ENCODE measurements around the gene ST6GALNAC5.

ST6GALNAC5 gene

DNA sequence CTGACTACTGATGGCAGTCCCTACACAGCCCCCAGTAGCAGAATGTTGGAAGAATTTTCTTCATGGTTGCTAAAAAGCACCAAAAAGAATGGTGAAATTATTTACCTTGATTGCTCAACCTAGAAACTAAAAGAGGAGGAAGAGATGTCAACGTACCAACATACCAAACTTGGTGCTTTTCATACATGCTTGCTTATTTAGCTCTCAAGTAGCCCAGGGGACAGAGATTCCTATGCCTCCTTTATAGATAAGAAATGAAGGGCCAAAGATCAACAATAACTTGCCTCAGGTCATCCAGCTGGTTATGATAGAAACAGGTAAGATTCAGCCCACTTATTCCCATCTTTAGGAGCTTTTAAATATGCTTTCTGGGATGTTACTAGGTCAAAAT is 181.3 kb downstream of the ST6GALNAC5 start:
- TF ChIP-seq POLR2A (IDR thresholded peaks at IDR 0.05; ENCODE audit: extremely low read depth, insufficient read length) (no peak), MYC (IDR thresholded peaks at IDR 0.05; ENCODE audit: low read depth, low read length) (no peak)
- TF ChIP-seq, protein P1, sequence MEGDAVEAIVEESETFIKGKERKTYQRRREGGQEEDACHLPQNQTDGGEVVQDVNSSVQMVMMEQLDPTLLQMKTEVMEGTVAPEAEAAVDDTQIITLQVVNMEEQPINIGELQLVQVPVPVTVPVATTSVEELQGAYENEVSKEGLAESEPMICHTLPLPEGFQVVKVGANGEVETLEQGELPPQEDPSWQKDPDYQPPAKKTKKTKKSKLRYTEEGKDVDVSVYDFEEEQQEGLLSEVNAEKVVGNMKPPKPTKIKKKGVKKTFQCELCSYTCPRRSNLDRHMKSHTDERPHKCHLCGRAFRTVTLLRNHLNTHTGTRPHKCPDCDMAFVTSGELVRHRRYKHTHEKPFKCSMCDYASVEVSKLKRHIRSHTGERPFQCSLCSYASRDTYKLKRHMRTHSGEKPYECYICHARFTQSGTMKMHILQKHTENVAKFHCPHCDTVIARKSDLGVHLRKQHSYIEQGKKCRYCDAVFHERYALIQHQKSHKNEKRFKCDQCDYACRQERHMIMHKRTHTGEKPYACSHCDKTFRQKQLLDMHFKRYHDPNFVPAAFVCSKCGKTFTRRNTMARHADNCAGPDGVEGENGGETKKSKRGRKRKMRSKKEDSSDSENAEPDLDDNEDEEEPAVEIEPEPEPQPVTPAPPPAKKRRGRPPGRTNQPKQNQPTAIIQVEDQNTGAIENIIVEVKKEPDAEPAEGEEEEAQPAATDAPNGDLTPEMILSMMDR (IDR thresholded peaks at IDR 0.05; ENCODE audit: low read depth, low read length) = no peak
- TF ChIP-seq, protein P2, sequence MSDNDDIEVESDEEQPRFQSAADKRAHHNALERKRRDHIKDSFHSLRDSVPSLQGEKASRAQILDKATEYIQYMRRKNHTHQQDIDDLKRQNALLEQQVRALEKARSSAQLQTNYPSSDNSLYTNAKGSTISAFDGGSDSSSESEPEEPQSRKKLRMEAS (IDR thresholded peaks at IDR 0.05; ENCODE audit: low read depth, low read length) = no peak
- DNase-seq (ENCODE audit: low read depth) = peak; percentile 3
- H3K4me3 ChIP-seq (ENCODE audit: low read depth, low read length) = no peak overlapping the region

DNA sequence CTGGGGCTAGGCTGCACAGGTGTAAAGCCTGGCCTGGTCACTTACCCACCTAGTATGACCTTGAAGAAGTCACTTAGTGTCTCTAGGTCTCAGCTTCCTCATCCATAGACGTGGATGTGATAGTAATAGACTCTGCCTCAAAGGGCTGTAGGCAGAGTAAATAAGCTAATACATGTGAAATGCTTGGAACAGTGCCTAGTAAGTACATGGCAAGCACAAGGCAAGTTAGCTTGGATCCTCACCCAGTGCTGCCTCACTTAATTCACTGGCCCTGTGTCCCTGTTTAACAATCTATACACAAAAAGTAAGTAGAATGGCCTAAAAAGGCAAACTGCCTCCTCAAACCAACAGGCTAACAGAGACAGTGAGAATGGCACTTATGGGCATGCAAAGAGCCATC is 184.1 kb downstream of the ST6GALNAC5 start:
- H3K4me3 ChIP-seq (ENCODE audit: low read depth, low read length) = no peak overlapping the region
- TF ChIP-seq, protein P1 (IDR thresholded peaks at IDR 0.05; ENCODE audit: low read depth, low read length) = no peak
- TF ChIP-seq MYC (IDR thresholded peaks at IDR 0.05; ENCODE audit: low read depth, low read length) = no peak
- TF ChIP-seq POLR2A (IDR thresholded peaks at IDR 0.05; ENCODE audit: extremely low read depth, insufficient read length) = no peak
- TF ChIP-seq, protein P2 (IDR thresholded peaks at IDR 0.05; ENCODE audit: low read depth, low read length) = no peak
- no peak for DNase-seq (ENCODE audit: low read depth)

DNA sequence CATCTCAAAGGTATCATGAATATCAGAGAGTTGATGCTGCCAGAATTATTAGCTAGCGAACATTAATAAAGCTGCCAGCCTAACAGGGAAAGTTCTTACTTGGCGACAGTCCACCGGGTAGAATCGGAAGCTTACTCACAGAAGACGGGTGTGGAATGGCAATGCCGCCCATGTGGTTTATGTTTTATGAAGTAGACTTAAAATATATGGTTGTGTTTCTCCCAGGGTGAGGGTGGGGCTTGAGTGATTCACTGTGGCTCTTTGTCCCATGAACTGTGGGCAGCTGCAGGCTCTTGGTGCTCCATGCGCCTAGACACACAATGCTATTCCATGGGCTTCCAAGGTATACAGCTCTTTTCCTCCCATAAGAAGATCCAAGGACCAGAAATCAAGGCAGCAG is 189.2 kb downstream of the ST6GALNAC5 start:
- no peak overlapping the region for H3K4me3 ChIP-seq (ENCODE audit: low read depth, low read length)
- TF ChIP-seq, protein P1 (IDR thresholded peaks at IDR 0.05; ENCODE audit: low read depth, low read length) = no peak
- TF ChIP-seq POLR2A (IDR thresholded peaks at IDR 0.05; ENCODE audit: extremely low read depth, insufficient read length) (no peak), MYC (IDR thresholded peaks at IDR 0.05; ENCODE audit: low read depth, low read length) (no peak)
- TF ChIP-seq, protein P2 (IDR thresholded peaks at IDR 0.05; ENCODE audit: low read depth, low read length) = no peak
- no peak for DNase-seq (ENCODE audit: low read depth)

DNA sequence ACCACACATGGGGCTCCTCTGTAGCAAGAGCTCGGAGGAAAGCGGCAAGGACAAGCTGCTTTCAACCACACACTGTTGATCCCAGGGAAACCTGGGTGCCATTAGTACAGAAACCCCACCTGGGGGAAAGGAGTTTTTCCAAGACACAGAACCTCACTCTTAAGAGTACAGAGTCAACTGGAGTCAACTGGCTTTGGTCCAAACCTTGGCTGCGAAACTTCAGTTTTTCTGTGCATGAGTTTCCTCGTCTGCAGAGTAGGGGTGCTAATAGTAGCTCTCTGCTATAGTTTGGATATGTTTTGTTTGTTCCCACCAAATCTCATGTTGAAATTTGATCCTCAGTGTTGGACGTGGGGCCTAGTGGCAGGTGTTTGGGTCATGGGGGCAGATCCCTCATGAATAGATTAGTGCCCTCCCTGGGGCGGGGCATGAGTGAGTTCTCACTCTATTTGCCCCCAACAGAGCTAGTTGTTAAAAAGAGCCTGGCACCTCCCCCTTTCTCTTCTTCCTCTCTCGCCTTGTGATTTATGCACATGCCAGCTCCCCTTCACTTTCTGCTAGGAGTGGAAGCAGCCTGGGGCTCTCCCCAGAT is 190.8 kb downstream of the ST6GALNAC5 start:
- no peak for TF ChIP-seq MYC (IDR thresholded peaks at IDR 0.05; ENCODE audit: low read depth, low read length)
- TF ChIP-seq, protein P1 (IDR thresholded peaks at IDR 0.05; ENCODE audit: low read depth, low read length) = no peak
- TF ChIP-seq POLR2A (IDR thresholded peaks at IDR 0.05; ENCODE audit: extremely low read depth, insufficient read length) = no peak
- TF ChIP-seq, protein P2 (IDR thresholded peaks at IDR 0.05; ENCODE audit: low read depth, low read length) = no peak
- DNase-seq (ENCODE audit: low read depth) = no peak
- H3K4me3 ChIP-seq (ENCODE audit: low read depth, low read length) = no peak overlapping the region

DNA sequence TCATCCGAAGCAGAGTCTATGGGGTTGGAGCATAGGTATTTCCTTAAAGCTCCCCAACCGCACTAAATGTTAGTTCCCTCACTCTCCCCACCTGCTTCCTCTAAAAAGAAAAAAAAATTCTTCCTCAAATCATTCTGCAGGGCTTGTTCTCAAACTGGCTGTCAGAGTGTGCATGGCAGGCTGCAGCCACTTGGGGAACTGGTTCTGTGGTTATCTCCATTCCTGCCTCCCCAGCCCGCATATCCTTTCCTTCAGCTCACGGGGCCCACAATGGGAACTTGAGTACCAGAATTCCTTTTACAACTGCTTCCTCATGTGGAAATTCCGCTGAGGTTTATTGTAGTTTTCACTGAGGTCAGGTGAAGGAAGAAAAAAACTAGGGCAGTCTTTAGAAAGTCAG is 192.7 kb downstream of the ST6GALNAC5 start:
- H3K4me3 ChIP-seq (ENCODE audit: low read depth, low read length) = no peak overlapping the region
- DNase-seq (ENCODE audit: low read depth) = peak; percentile 17
- TF ChIP-seq POLR2A (IDR thresholded peaks at IDR 0.05; ENCODE audit: extremely low read depth, insufficient read length) = no peak
- TF ChIP-seq, protein P2 (IDR thresholded peaks at IDR 0.05; ENCODE audit: low read depth, low read length) = no peak
- TF ChIP-seq, protein P1 (IDR thresholded peaks at IDR 0.05; ENCODE audit: low read depth, low read length) = no peak
- no peak for TF ChIP-seq MYC (IDR thresholded peaks at IDR 0.05; ENCODE audit: low read depth, low read length)
